ENCODE measurements around the gene SERPINH1. TPM values are rescaled to one million over a fixed set of nuclear protein-coding genes. Genes with fewer than 3 reads are reported as not detected.

The SERPINH1 gene
- total RNA-seq = 100 to 1,000 TPM in 1 of 4 donors, 10 to 100 TPM in 3; 50.5 to 109 (median 72.7) TPM
- polyA plus RNA-seq = 53.2 TPM
- long read RNA-seq, donor 1, transcript SERPINH1-201 (5 exons, 2,225 nt) = major isoform, 32 of 45 reads
- long read RNA-seq, donor 1, partial matches to known transcripts = 6 of 45 reads
- long read RNA-seq, donor 1, other reads (novel, unspliced or antisense) = 5 of 45 reads
- long read RNA-seq, donor 2, transcript SERPINH1-201 (5 exons, 2,225 nt) = major isoform, 22 of 29 reads
- long read RNA-seq, donor 2, partial matches to known transcripts = 3 of 29 reads
- long read RNA-seq, donor 2, other reads (novel, unspliced or antisense) = 1 of 29 reads
- long read RNA-seq, donor 3, transcript SERPINH1-215 (6 exons, 2,299 nt) = minor isoform, 21 of 212 reads
- long read RNA-seq, donor 3, transcript SERPINH1-201 (5 exons, 2,225 nt) = major isoform, 158 of 212 reads
- long read RNA-seq, donor 3, partial matches to known transcripts = 20 of 212 reads
- long read RNA-seq, donor 3, other reads (novel, unspliced or antisense) = 12 of 212 reads
- long read RNA-seq, donor 4, transcript SERPINH1-201 (5 exons, 2,225 nt) = major isoform, 23 of 30 reads
- long read RNA-seq, donor 4, partial matches to known transcripts = 1 of 30 reads
- long read RNA-seq, donor 4, other reads (novel, unspliced or antisense) = 3 of 30 reads

GRCh38 chr11:75562048-75562835 is at the start of gene SERPINH1:
TSS of gene SERPINH1 (plus strand) at chr11:75562253. CDS start at chr11:75566350, 4,097 bp downstream.
- peak within 1 kb of the TSS; percentile 100 for H3K27ac ChIP-seq (ENCODE audit: low read length)
- ATAC-seq (peak; percentile 79 to 84), DNase-seq (peak; percentile 92 to 96 (median 94))
- intact Hi-C loops (cut with DNase I) = no loop called here
- WGBS = under 1% methylated on average over 51 of the region's 51 CpGs
- peak within 1 kb of the TSS; percentile 88 for H3K4me3 ChIP-seq (ENCODE audit: low read length)
- H3K4me1 ChIP-seq (ENCODE audit: control insufficient read depth, insufficient read depth, low read length) = peaks cover 31% of the 10 kb centered on the region
- no peaks in the 10 kb centered on the region for H3K27me3 ChIP-seq (ENCODE audit: control insufficient read depth, insufficient read depth)
- H3K9me3 ChIP-seq (ENCODE audit: control insufficient read depth, low read length) = no peaks in the 10 kb centered on the region

GRCh38 chr11:75513250-75513649 is 48.8 kb upstream of the SERPINH1 start:
- ATAC-seq (peak; percentile 20 to 62), DNase-seq (no peak)
- H3K27ac ChIP-seq (ENCODE audit: low read length) = no peak overlapping the region
- no peaks in the 10 kb centered on the region for H3K9me3 ChIP-seq (ENCODE audit: control insufficient read depth, low read length)
- H3K27me3 ChIP-seq (ENCODE audit: control insufficient read depth, insufficient read depth) = no peaks in the 10 kb centered on the region
- 44% methylated on average over 5 of the region's 5 CpGs for WGBS
- H3K4me3 ChIP-seq (ENCODE audit: low read length) = no peak overlapping the region
- intact Hi-C loops (cut with DNase I) = loop anchor here in 1 of 4 donors (10.0 kb wide), 1 partner anchor 58 kb away; no protein-coding TSS in a partner anchor
- no peaks in the 10 kb centered on the region for H3K4me1 ChIP-seq (ENCODE audit: control insufficient read depth, insufficient read depth, low read length)

GRCh38 chr11:75514596-75514995 is 47.5 kb upstream of the SERPINH1 start:
- intact Hi-C loops (cut with DNase I) = loop anchor here in 1 of 4 donors (10.0 kb wide), 1 partner anchor 60 kb away; no protein-coding TSS in a partner anchor
- no peak for ATAC-seq

GRCh38 chr11:75516140-75516539 is 45.9 kb upstream of the SERPINH1 start:
- no peaks in the 10 kb centered on the region for H3K9me3 ChIP-seq (ENCODE audit: control insufficient read depth, low read length)
- H3K27ac ChIP-seq (ENCODE audit: low read length) = no peak overlapping the region
- ATAC-seq = no peak
- H3K27me3 ChIP-seq (ENCODE audit: control insufficient read depth, insufficient read depth) = no peaks in the 10 kb centered on the region
- no peaks in the 10 kb centered on the region for H3K4me1 ChIP-seq (ENCODE audit: control insufficient read depth, insufficient read depth, low read length)
- H3K4me3 ChIP-seq (ENCODE audit: low read length) = no peak overlapping the region
- intact Hi-C loops (cut with DNase I) = loop anchor here in 1 of 4 donors (10.0 kb wide), 1 partner anchor 61 kb away; no protein-coding TSS in a partner anchor
- WGBS = 93% methylated on average over 3 of the region's 3 CpGs
- no peak for DNase-seq

More at GRCh38 chr11:75514596-75514995, 47.5 kb upstream of the SERPINH1 start:
- H3K9me3 ChIP-seq (ENCODE audit: control insufficient read depth, low read length) = no peaks in the 10 kb centered on the region
- DNase-seq = no peak
- no peak overlapping the region for H3K27ac ChIP-seq (ENCODE audit: low read length)
- no peaks in the 10 kb centered on the region for H3K4me1 ChIP-seq (ENCODE audit: control insufficient read depth, insufficient read depth, low read length)
- no peak overlapping the region for H3K4me3 ChIP-seq (ENCODE audit: low read length)
- no peaks in the 10 kb centered on the region for H3K27me3 ChIP-seq (ENCODE audit: control insufficient read depth, insufficient read depth)

- no peak overlapping the region for H3K27ac ChIP-seq (ENCODE audit: low read length)
- no peaks in the 10 kb centered on the region for H3K4me1 ChIP-seq (ENCODE audit: control insufficient read depth, insufficient read depth, low read length)
- H3K27me3 ChIP-seq (ENCODE audit: control insufficient read depth, insufficient read depth) = no peaks in the 10 kb centered on the region
- no peak overlapping the region for H3K4me3 ChIP-seq (ENCODE audit: low read length)
- no peaks in the 10 kb centered on the region for H3K9me3 ChIP-seq (ENCODE audit: control insufficient read depth, low read length)
- DNase-seq = no peak
- 92% methylated on average over 7 of the region's 7 CpGs for WGBS
- no peak for ATAC-seq
- intact Hi-C loops (cut with DNase I) = loop anchor here in 1 of 4 donors (10.0 kb wide), 1 partner anchor 62 kb away; no protein-coding TSS in a partner anchor
These were observed 45.2 kb upstream of the SERPINH1 start for GRCh38 chr11:75516886-75517285.

- H3K27me3 ChIP-seq (ENCODE audit: control insufficient read depth, insufficient read depth) = no peaks in the 10 kb centered on the region
- H3K9me3 ChIP-seq (ENCODE audit: control insufficient read depth, low read length) = no peaks in the 10 kb centered on the region
- DNase-seq (no peak), ATAC-seq (no peak)
- no peak overlapping the region for H3K4me3 ChIP-seq (ENCODE audit: low read length)
- WGBS = 75% methylated on average over 3 of the region's 3 CpGs
- no peaks in the 10 kb centered on the region for H3K4me1 ChIP-seq (ENCODE audit: control insufficient read depth, insufficient read depth, low read length)
- H3K27ac ChIP-seq (ENCODE audit: low read length) = no peak overlapping the region
- intact Hi-C loops (cut with DNase I) = loop anchor here in 1 of 4 donors (10.0 kb wide), 1 partner anchor 63 kb away; no protein-coding TSS in a partner anchor
These were observed 43.9 kb upstream of the SERPINH1 start for GRCh38 chr11:75518204-75518549.

GRCh38 chr11:75518771-75519653 is 43.0 kb upstream of the SERPINH1 start:
- ATAC-seq (no peak), DNase-seq (no peak)
- Histone ChIP-seq H3K9me3 (ENCODE audit: control insufficient read depth, low read length) (no peaks in the 10 kb centered on the region), H3K27me3 (ENCODE audit: control insufficient read depth, insufficient read depth) (no peaks in the 10 kb centered on the region), H3K4me1 (ENCODE audit: control insufficient read depth, insufficient read depth, low read length) (no peaks in the 10 kb centered on the region), H3K27ac (ENCODE audit: low read length) (no peak overlapping the region), H3K4me3 (ENCODE audit: low read length) (no peak overlapping the region)
- 71% methylated on average over 9 of the region's 9 CpGs for WGBS
- intact Hi-C loops (cut with DNase I) = loop anchor here in 1 of 4 donors (10.0 kb wide), 1 partner anchor 64 kb away; no protein-coding TSS in a partner anchor

GRCh38 chr11:75520688-75521087 is 41.4 kb upstream of the SERPINH1 start:
- DNase-seq = peak; percentile 54 to 72 (median 71)
- intact Hi-C loops (cut with DNase I) = loop anchor here in 1 of 4 donors (10.0 kb wide), 1 partner anchor 236 kb away; no protein-coding TSS in a partner anchor
- no peak overlapping the region for H3K4me3 ChIP-seq (ENCODE audit: low read length)
- no peaks in the 10 kb centered on the region for H3K27me3 ChIP-seq (ENCODE audit: control insufficient read depth, insufficient read depth)
- ATAC-seq = peak in 1 of 2 donors; percentile 50
- 79% methylated on average over 7 of the region's 7 CpGs for WGBS
- no peaks in the 10 kb centered on the region for H3K4me1 ChIP-seq (ENCODE audit: control insufficient read depth, insufficient read depth, low read length)
- no peaks in the 10 kb centered on the region for H3K9me3 ChIP-seq (ENCODE audit: control insufficient read depth, low read length)
- no peak overlapping the region for H3K27ac ChIP-seq (ENCODE audit: low read length)

- DNase-seq (no peak), ATAC-seq (no peak)
- WGBS = 78% methylated on average over 7 of the region's 7 CpGs
- H3K4me1 ChIP-seq (ENCODE audit: control insufficient read depth, insufficient read depth, low read length) = no peaks in the 10 kb centered on the region
- H3K27me3 ChIP-seq (ENCODE audit: control insufficient read depth, insufficient read depth) = no peaks in the 10 kb centered on the region
- no peak overlapping the region for H3K27ac ChIP-seq (ENCODE audit: low read length)
- no peak overlapping the region for H3K4me3 ChIP-seq (ENCODE audit: low read length)
- intact Hi-C loops (cut with DNase I) = loop anchor here in 1 of 4 donors (10.0 kb wide), 1 partner anchor 238 kb away; no protein-coding TSS in a partner anchor
- H3K9me3 ChIP-seq (ENCODE audit: control insufficient read depth, low read length) = no peaks in the 10 kb centered on the region
These were observed 39.6 kb upstream of the SERPINH1 start for GRCh38 chr11:75522286-75523044.

Data from right cardiac atrium (tissue), 5 donors.